HG03060 (cell line): Measurements from ENCODE around the gene RGS16.

Source experiments
- ATAC-seq: cut with Tn5 transposase; IDR thresholded peaks from one replicate; pipeline ENCODE4 v1.9.1; 2021; ENCODE audit warnings: low read depth, moderate number of reproducible peaks; ENCODE audit not compliant: unreplicated experiment

Gene RGS16

GRCh38 chr1:182610606-182611194, 6.5 kb upstream of the RGS16 start:
- ATAC-seq = no peak

GRCh38 chr1:182608845-182609610, 4.8 kb upstream of the RGS16 start:
- no peak for ATAC-seq

GRCh38 chr1:182608236-182608635, 4.0 kb upstream of the RGS16 start:
- no peak for ATAC-seq

GRCh38 chr1:182607566-182607965, 3.4 kb upstream of the RGS16 start:
- ATAC-seq = no peak

- ATAC-seq = no peak
Measured at GRCh38 chr1:182603646-182604174, 479 bp downstream of the RGS16 start.

- ATAC-seq = no peak
Measured at GRCh38 chr1:182602935-182603645, 1.1 kb downstream of the RGS16 start.

- no peak for ATAC-seq
Measured at GRCh38 chr1:182601913-182602312, 2.3 kb downstream of the RGS16 start.

GRCh38 chr1:182601416-182601786, 2.8 kb downstream of the RGS16 start:
- ATAC-seq = no peak

GRCh38 chr1:182600745-182601415, 3.3 kb downstream of the RGS16 start:
- no peak for ATAC-seq

GRCh38 chr1:182600036-182600713, 4.0 kb downstream of the RGS16 start:
- no peak for ATAC-seq

GRCh38 chr1:182599339-182599738, 4.8 kb downstream of the RGS16 start:
- no peak for ATAC-seq

GRCh38 chr1:182598296-182598695, 5.9 kb downstream of the RGS16 start:
- ATAC-seq = no peak

- no peak for ATAC-seq
Measured at GRCh38 chr1:182596934-182597333, 7.3 kb downstream of the RGS16 start.

GRCh38 chr1:182595641-182596240, 8.4 kb downstream of the RGS16 start:
- no peak for ATAC-seq

GRCh38 chr1:182589931-182590330, 14.3 kb downstream of the RGS16 start:
- ATAC-seq = no peak

- no peak for ATAC-seq
Measured at GRCh38 chr1:182589520-182589919, 14.7 kb downstream of the RGS16 start.

- no peak for ATAC-seq
Measured at GRCh38 chr1:182588500-182589396, 15.4 kb downstream of the RGS16 start, which contains the start of gene RNASEL. TSS of gene RNASEL (minus strand) at chr1:182589256. CDS start at chr1:182586806, 2,450 bp downstream.

- no peak for ATAC-seq
Measured at GRCh38 chr1:182587666-182588499, 16.3 kb downstream of the RGS16 start.
